Sigmoid colon (tissue), 4 donors: ENCODE measurements around the gene AKR1C4.
"Not testable (repeated sequence)": the region's sequence is repeated elsewhere in the genome, so short reads cannot be mapped to it uniquely, and the experiment has no call there.

Experiments used
- POLR2AphosphoS5 ChIP-seq, 4 donors: sonication (generic); formaldehyde crosslinking; IDR thresholded peaks; one replicate each; pipeline ENCODE4 v1.6.1; 2017; ENCODE audit warnings: antibody characterized with exemption in 4 of 4
- TF ChIP-seq, protein P1 (sequence below), 4 experiments: fragments of 450-650 bp in 3 of 4; fragments of 200-600 bp in 1 of 4; IDR thresholded peaks; one replicate each; pipeline ENCODE4 v1.5.1; 2016 to 2019; ENCODE audit warnings: antibody characterized with exemption in 4 of 4, mild to moderate bottlenecking in 3 of 4, moderate library complexity in 2 of 4

DNA sequence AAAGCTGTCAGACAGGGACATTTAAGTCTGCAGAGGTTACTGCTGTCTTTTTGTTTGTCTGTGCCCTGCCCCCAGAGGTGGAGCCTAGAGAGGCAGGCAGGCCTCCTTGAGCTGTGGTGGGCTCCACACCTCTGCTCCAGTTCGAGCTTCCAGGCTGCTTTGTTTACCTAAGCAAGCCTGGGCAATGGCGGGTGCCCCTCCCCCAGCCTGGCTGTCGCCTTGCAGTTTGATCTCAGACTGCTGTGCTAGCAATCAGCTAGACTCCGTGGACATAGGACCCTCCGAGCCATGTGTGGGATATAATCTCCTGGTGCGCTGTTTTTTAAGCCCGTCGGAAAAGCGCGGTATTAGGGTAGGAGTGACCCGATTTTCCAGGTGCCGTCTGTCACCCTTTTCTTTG, 16.1 kb upstream of the AKR1C4 start:
- not testable (repeated sequence) for TF ChIP-seq POLR2AphosphoS5 (IDR thresholded peaks at IDR 0.05)
- TF ChIP-seq, protein P1, sequence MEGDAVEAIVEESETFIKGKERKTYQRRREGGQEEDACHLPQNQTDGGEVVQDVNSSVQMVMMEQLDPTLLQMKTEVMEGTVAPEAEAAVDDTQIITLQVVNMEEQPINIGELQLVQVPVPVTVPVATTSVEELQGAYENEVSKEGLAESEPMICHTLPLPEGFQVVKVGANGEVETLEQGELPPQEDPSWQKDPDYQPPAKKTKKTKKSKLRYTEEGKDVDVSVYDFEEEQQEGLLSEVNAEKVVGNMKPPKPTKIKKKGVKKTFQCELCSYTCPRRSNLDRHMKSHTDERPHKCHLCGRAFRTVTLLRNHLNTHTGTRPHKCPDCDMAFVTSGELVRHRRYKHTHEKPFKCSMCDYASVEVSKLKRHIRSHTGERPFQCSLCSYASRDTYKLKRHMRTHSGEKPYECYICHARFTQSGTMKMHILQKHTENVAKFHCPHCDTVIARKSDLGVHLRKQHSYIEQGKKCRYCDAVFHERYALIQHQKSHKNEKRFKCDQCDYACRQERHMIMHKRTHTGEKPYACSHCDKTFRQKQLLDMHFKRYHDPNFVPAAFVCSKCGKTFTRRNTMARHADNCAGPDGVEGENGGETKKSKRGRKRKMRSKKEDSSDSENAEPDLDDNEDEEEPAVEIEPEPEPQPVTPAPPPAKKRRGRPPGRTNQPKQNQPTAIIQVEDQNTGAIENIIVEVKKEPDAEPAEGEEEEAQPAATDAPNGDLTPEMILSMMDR (IDR thresholded peaks at IDR 0.05), result not testable (repeated sequence)
